Superior temporal gyrus (tissue), 1 donor: ENCODE measurements around the gene RBM24.

ENCODE experiments used
- DNase-seq: peaks from one replicate; pipeline ENCODE4 v3.0.0-alpha.2; 2016; ENCODE audit errors: extremely low spot score

RBM24 gene

DNA sequence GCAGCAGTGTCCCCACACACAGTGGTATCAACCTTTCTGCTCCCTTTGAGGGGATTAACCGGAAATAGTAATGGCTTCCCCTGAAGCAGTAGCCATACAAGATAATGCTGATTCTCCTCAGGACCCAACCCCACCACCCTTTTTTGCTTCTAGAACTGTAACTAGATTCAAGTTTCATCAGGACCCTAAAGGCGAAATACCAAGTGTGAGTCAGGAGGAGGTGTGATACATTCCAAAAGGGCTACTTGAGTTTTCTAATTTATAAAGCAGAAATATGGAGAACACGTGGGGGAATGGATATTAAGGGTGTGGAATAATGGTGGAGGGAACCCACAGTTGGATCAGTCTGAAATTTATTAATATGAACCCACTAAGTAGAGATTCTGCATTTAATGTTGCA lies 60.7 kb downstream of the RBM24 start:
- no peak for DNase-seq

DNA sequence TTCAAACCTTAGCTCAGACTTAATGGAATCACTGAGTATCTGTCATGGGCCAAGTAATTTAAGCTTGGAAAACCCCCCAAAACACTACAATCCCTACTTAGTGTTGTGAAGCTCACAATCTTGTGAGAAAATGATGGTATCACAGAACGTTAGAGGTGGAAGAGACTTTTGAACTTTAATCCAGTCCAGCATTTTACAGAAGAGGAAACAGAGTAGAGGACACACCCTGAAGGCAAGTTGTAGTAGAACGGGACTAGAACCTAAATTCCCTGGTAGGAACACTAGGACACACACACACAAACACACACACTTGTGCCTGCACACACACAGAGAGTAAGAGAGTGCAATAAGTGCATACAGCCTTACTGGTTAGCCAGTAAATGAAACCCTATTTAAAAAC lies 62.1 kb downstream of the RBM24 start:
- DNase-seq: no peak
